ENCODE measurements around the gene IRF4.
"Not testable (repeated sequence)": the region's sequence is repeated elsewhere in the genome, so short reads cannot be mapped to it uniquely, and the experiment has no call there.

DNA sequence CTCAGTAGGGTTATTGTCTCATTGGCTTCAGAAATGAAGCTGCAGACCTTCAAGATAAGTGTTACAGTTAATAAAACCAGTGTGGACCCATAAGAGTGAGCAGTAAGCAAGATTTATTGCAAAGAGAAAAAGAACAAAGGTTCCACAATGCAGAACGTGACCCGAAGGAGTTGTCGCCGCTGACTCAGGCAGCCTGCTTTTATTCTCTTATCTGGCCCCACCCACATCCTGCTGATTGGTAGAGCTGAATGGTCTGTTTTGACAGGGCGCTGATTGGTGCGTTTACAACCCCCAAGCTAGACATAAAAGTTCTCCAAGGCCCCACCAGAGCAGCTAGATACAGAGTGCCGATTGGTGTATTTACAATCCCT is 33.9 kb downstream of the IRF4 start:
- not testable (repeated sequence) for TF ChIP-seq POLR2A (IDR thresholded peaks at IDR 0.05; ENCODE audit: low read depth, low read length); TAF1 (IDR thresholded peaks at IDR 0.05; ENCODE audit: borderline replicate concordance, low read depth, low read length)
